Tibial artery (tissue), 4 donors: ENCODE results near the gene XYLT2.
"Not testable (repeated sequence)": the region's sequence is repeated elsewhere in the genome, so short reads cannot be mapped to it uniquely, and the experiment has no call there.

Source experiments
- DNase-seq, 2 donors: peaks; one replicate each; pipeline ENCODE4 v3.0.0-alpha.2; 2019
- H3K27ac ChIP-seq, 2 donors: fragments of 200-600 bp; sonication (generic) in 1 of 2; 1 replicate in 1 of 2; 2 replicates in 1 of 2; pipeline ENCODE4 v1.5.1; 2018 to 2019; ENCODE audit warnings: mild to moderate bottlenecking in 1 of 2
- H3K27me3 ChIP-seq, 2 donors: fragments of 200-600 bp; sonication (generic) in 1 of 2; one replicate each; pipeline versions ENCODE4 v1.5.1 to v1.6.0; 2016 to 2019
- H3K36me3 ChIP-seq, 3 donors: fragments of 200-600 bp; sonication (generic) in 2 of 3; one replicate each; pipeline ENCODE4 v1.5.1; 2016 to 2019; ENCODE audit warnings: mild to moderate bottlenecking in 2 of 3
- H3K4me1 ChIP-seq, 4 donors: fragments of 200-600 bp; sonication (generic) in 2 of 4; 1 replicate in 3 of 4; 2 replicates in 1 of 4; pipeline ENCODE4 v1.5.1; 2016 to 2019
- H3K4me3 ChIP-seq, 2 donors: fragments of 200-600 bp; sonication (generic) in 1 of 2; 1 replicate in 1 of 2; 2 replicates in 1 of 2; pipeline ENCODE4 v1.5.1; 2018 to 2019; ENCODE audit warnings: mild to moderate bottlenecking in 2 of 2
- H3K9me3 ChIP-seq, 3 donors: fragments of 200-600 bp; sonication (generic) in 1 of 3; one replicate each; pipeline ENCODE4 v1.5.1; 2016 to 2019
- intact Hi-C: fragments of 100-400 bp; cut with DNase I; formaldehyde crosslinking; loops from one replicate; pipeline ENCODE4 v1.15.0; 2023; ENCODE audit warnings: low total_unique reads
- TF ChIP-seq, protein P1 (sequence below), 2 experiments: fragments of 200-600 bp in 1 of 2; fragments of 450-650 bp in 1 of 2; IDR thresholded peaks; one replicate each; pipeline ENCODE4 v1.5.1; 2017 to 2019; ENCODE audit warnings: antibody characterized with exemption in 2 of 2, mild to moderate bottlenecking in 1 of 2, moderate library complexity in 1 of 2

The XYLT2 gene

DNA sequence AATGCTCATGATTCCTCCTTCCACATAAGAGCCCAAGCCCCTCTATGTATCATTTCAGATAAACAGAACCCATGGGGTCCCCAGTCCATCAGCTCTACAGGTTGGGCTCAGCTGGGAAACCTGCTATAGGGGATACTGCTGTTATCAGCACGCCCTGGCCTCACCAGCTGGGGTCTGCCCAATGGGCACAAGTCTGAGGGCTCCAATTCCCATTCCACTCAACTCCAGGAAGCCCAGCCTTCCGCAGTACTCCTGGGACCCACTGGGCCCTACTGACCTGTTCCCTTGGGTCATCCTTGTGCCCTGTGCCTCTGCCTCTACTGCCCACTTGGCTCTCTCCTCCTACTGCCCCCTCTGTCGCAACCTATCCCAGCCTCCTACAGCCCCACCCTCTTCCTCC, 16.2 kb upstream of the XYLT2 start:
- intact Hi-C loops = no loop called here
- no peak for DNase-seq
- TF ChIP-seq, protein P1, sequence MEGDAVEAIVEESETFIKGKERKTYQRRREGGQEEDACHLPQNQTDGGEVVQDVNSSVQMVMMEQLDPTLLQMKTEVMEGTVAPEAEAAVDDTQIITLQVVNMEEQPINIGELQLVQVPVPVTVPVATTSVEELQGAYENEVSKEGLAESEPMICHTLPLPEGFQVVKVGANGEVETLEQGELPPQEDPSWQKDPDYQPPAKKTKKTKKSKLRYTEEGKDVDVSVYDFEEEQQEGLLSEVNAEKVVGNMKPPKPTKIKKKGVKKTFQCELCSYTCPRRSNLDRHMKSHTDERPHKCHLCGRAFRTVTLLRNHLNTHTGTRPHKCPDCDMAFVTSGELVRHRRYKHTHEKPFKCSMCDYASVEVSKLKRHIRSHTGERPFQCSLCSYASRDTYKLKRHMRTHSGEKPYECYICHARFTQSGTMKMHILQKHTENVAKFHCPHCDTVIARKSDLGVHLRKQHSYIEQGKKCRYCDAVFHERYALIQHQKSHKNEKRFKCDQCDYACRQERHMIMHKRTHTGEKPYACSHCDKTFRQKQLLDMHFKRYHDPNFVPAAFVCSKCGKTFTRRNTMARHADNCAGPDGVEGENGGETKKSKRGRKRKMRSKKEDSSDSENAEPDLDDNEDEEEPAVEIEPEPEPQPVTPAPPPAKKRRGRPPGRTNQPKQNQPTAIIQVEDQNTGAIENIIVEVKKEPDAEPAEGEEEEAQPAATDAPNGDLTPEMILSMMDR (IDR thresholded peaks at IDR 0.05) = no peak

DNA sequence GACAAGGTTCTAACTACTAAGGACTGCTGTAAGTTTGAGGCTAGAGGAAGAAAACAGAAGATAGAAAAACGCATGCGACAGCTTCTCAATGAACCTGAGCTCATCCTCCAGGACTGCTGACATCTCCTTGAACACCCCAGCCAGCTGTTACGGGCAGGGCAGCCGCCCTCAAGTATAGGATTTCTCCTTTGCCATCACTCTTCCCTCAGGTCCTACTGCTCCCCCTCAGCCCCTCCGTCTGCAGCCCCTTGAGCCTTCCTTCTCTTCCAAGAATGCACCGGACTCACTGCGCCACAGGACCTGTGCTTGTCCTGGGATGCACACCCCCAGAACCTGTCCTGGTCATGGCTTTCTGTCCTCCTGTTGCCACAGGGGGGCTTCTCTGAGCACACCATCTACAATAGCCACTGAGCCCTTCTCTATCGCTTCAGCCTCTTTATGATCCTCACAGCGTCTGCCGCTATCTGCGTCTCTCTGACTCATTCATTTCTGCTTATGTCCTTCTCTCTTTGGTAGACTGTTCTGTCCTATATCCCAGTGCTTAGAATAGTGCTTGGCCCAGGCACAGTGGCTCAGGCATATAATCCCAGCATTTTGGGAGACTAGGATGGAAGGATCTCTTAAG, 15.7 kb upstream of the XYLT2 start:
- Histone ChIP-seq H3K4me1 (no peaks in the 10 kb centered on the region), H3K9me3 (no peaks in the 10 kb centered on the region), H3K27ac (no peak overlapping the region), H3K36me3 (no peaks in the 10 kb centered on the region), H3K4me3 (no peak overlapping the region), H3K27me3 (no peaks in the 10 kb centered on the region)
- TF ChIP-seq, protein P1 (IDR thresholded peaks at IDR 0.05) = no peak
- intact Hi-C loops = no loop called here
- no peak for DNase-seq

More for the DNA sequence above, 16.2 kb upstream of the XYLT2 start:
- Histone ChIP-seq H3K4me1 (no peaks in the 10 kb centered on the region), H3K4me3 (no peak overlapping the region), H3K27me3 (no peaks in the 10 kb centered on the region), H3K36me3 (no peaks in the 10 kb centered on the region), H3K9me3 (no peaks in the 10 kb centered on the region), H3K27ac (no peak overlapping the region)

DNA sequence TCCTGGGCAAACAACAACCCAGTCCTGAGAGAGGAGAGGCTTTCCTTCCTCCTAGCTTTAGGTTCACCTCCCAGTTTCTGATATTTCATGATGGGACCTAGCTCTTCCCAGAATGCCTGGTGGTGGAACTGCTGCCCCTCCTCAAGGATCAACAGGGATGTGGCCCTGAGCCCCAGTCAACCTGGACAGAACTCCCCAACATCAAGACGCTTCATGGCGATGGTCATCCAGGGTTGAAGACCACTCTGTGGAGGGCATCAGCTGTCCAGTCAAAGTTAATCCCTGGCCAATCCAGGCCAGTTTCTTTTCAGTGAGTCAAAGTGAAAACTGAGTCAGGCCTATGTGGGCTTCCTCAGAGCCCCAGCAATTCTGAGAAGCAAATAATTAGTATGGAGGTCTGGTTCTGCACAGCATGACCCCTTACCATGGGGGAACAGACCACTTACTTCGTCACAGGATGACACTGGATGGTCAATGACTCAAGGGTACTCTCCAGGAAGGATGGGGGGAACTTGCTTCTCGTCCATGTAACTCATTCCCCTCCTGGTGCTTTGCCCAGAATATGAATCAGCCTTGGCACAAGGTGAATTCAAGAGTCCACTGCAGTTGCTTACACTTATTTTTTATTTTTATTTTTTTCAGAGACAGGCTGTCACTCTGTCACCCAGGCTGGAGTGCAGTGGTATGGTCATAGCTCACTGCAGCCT, 14.7 kb upstream of the XYLT2 start:
- peaks cover 0 to 3% of the 10 kb centered on the region in 2 donors for H3K27me3 ChIP-seq
- TF ChIP-seq, protein P1 (IDR thresholded peaks at IDR 0.05) = no peak
- no peaks in the 10 kb centered on the region for H3K4me1 ChIP-seq

DNA sequence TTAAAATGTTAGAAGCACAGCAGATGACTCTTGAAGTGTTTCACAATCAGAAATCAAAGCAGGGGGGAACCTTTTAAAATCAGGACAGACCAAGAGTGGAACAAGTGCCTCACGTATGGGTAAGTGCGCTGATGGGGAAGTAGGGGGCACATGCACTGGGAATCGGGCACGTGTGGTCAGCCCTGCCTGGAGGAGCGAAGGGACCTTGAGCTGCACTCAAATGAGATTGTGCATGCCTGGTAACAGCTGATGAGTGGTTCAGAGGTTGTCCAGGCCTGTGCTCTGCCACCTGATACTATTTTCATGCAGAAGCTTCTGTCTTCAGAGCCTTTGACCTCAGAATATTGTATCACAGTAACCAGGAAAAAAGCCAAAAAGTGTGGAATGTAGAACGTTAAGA, 13.7 kb upstream of the XYLT2 start:
- no peak overlapping the region for H3K27ac ChIP-seq
- no peaks in the 10 kb centered on the region for H3K9me3 ChIP-seq
- H3K4me1 ChIP-seq = no peaks in the 10 kb centered on the region
- H3K4me3 ChIP-seq = no peak overlapping the region
- no peak for DNase-seq
- intact Hi-C loops = no loop called here
- no peaks in the 10 kb centered on the region for H3K36me3 ChIP-seq
- peaks cover 0 to 3% of the 10 kb centered on the region in 2 donors for H3K27me3 ChIP-seq
- TF ChIP-seq, protein P1 (IDR thresholded peaks at IDR 0.05) = no peak

More for the DNA sequence above, 14.7 kb upstream of the XYLT2 start:
- Histone ChIP-seq H3K4me3 (no peak overlapping the region), H3K27ac (no peak overlapping the region), H3K9me3 (no peaks in the 10 kb centered on the region), H3K36me3 (no peaks in the 10 kb centered on the region)
- intact Hi-C loops = no loop called here
- peak in 1 of 2 donors; percentile 19 for DNase-seq

DNA sequence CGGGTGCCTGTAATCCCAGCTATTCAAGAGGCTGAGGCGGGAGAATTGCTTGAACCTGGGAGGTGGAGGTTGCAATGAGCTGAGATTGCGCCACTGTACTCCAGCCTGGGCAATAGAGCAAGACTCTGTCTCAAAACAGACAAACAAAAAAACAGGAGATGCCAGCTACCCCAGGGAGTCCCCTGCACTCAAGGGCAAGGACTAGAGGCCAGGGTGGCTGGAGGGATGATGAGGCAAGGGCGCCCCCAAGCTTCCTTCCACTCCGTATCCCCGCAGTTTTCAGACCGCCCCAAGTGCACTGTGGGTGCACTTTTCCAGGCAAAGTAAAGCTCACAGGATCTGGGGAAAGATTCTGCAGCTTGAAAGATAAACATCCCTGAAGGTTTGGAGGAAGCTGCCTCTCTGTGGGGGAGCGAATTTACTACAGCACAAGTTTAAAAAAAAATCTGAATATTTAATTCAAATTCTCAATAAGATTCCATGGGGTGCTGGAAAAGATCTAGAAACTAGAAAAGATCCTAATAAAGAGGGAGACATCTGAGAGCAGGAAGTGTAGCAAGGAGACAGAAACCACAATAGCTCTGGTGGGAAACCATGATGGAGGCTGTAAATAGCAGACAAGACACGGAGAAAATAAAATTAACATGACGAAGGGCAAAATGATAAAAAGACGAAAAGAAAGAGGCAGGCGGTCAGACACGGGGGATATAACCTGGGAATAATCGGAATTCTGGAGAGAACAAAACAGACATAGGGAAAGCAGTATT, 12.5 kb upstream of the XYLT2 start:
- H3K4me3 ChIP-seq, H3K4me1 ChIP-seq, H3K36me3 ChIP-seq, H3K27ac ChIP-seq, DNase-seq, intact Hi-C loops, H3K9me3 ChIP-seq, H3K27me3 ChIP-seq: not testable (repeated sequence)

DNA sequence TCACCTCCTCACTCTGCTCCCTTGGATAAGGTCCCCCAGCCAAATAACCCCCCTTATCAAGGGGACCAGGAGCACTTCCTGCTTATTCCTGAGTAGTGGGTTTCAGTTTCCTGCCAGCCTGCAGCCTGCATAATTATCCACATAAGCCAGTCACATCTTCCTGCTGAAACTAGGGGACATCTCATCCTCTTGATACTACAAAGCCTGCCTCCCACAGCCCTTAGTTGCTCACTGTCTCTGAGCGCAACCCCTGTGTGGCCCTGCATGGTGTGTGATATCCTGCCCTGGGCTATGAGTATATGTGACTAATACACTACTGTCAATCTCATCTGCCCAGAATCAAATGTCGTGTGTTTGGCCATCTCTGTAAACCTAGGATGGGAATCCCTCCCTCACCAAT, 8.0 kb upstream of the XYLT2 start:
- intact Hi-C loops = loop anchor here (2.0 kb wide), 1 partner anchor 61 kb away; no protein-coding TSS in a partner anchor
- no peak overlapping the region for H3K27ac ChIP-seq
- no peak for DNase-seq

More for the DNA sequence above, 8.0 kb upstream of the XYLT2 start:
- TF ChIP-seq, protein P1 (IDR thresholded peaks at IDR 0.05) = no peak
- no peak overlapping the region for H3K4me3 ChIP-seq
- H3K27me3 ChIP-seq = peaks cover 0 to 3% of the 10 kb centered on the region in 2 donors
- H3K9me3 ChIP-seq = peaks cover 0 to 7% (median 5%) of the 10 kb centered on the region in 3 donors
- no peaks in the 10 kb centered on the region for H3K36me3 ChIP-seq
- H3K4me1 ChIP-seq = no peaks in the 10 kb centered on the region
